ENCODE data around the gene RBPJL.
A peak's percentile ranks its signal among the peaks of the same experiment; 100 is the strongest.

The RBPJL gene

DNA sequence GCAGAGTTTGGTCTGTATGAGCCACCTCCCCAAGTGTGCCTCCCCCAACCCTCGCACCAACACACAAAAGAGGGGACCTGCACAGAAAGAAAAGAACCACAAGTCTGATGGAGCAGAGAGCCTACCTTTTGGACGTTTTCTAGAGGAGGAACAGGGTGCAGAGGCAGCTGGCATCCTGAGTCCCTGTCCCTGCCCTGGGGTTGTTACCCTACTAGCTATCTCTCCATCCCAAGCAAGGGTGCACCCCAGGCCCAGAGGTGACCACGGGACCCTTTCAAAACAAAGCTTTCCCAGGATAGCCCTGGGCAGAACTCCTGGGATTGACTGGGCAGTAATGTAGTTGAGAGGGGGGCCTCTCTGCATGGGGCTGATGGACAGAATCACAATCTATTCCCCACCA, 11.2 kb downstream of the RBPJL start:
- no peak for DNase-seq (ENCODE audit: low spot score)

DNA sequence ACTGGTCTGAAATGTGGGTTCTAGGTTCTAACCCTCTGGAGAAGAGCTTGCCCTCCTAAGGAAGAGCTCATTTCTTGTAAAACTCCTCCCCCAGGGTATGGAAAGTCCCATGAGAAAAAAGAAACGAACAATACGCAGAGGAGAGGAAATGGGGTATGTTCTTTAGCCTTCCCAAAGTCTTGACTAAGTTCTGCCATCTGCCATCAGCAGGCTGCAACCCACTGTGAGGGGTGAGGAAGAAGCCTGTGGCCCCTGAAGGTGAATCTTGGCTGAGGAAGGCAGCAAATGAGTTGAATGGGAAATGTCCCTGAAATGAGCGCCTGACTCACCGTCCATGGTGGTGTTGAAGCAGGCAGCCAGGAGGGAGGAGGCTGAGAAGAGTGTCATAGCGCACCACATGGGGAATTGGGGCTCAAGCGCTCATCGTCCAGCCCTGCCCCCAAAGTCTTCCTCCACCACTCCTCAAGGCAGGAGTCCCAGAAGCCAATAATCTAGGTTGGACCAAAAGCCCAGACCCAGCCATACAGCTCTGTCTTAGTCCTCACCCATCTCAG, 11.8 kb downstream of the RBPJL start:
- no peak for DNase-seq (ENCODE audit: low spot score)

DNA sequence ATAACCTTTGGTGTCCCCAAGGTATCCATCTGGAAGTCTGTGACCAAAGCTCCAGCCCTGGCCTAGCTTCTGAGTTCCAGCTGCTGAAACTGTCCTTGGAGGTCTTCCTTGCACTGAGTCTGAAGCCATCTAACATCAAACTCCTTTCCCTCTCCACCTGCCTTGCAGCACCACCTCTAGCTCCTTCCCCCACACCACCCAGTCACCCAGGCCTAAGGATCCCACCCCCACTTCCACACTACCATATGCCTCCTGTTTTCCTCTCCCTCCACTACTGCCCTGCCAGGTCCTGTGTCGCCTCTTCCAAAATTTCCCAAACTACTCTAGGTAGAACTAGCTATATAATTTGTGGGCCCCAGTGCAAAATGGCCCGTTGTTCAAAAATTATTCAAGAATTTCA, 12.3 kb downstream of the RBPJL start:
- no peak for DNase-seq (ENCODE audit: low spot score)

DNA sequence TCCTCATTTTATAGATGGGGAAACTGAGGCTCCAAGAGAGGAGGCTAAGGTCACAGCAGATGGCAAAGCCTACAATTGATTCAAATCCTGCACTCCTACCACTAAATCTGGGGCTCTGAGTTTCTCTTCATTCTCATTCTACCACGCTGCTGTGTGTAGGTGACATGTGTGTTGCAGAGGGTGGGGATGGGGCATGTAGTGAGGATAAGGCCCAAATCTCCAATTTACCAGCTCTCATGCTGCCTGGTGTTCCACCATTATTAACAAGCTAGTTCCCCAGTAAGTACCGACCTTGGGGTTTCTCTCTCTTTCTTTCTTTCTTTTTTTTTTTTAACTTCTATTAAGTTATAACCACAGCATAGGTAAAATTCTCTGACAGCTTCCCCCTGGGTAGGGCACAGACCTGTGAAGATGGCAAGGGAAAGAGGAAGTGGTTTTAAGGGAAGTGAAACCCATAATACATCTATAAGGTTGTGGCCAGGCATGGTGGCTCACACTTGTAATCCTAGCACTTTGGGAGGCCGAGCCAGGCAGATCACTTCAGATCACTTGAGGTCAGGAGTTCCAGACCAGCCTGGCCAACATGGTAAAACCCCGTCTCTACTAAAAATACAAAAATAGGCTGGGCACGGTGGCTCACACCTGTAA, 14.4 kb downstream of the RBPJL start:
- DNase-seq (ENCODE audit: low spot score): peak; percentile 54

DNA sequence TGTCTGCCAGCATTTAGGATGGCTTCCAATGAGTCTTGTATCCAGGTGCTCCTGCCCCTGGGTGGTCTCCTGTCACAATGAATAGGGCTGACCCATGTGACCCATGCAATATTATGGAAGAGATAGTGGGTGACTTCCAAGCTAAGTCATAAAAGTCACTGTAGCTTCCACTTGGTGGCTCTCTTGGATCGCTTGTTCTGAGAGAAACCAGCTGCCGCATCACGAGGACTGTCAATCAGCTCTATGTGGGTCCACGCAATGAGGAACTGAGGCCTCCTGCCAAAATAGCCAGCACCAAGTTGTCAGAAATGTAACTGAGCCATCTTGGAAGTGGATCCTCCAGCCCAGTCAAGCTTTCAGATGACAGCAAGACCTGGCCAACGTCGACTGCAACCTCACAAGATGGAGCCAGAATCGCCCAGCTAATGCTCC, 16.3 kb downstream of the RBPJL start:
- DNase-seq (ENCODE audit: low spot score): no peak

DNA sequence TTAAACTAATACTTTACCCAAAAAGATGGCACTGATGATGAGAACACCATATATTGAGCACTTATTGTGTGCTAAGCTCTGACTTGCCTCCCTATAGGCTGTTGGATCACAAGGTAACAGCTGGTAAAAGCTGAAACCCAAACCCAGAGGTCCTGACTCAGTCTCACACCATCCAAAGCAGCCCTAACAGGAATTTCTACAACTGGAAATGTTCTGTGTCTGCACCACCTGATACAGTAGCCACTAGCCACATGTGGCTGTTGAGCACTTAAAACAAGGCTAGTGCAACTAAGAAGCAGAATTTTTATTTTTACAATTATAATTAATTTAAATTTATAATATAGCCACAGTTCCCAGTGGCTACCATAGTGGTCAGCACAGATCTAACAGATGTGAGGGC, 17.1 kb downstream of the RBPJL start:
- DNase-seq (ENCODE audit: low spot score): no peak

DNA sequence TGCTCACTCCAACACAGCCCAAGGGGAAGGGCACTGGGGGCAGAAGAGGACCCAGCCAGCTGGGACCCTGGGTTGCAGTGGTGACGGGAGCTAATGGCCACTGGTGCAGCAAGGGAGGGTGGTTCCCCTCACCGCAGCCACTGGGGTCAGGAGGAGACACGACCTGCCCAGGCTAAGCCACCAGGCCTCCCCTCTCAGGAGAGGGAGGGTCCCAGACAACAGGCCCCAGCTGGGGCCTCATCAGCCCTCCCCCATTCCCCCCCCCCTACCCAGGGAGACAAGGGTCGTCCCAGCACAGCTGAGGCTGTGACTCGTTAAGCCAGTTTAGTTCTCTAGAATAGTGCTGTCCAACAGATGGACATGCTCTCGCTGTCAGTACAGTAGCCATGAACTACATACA, 18.7 kb downstream of the RBPJL start:
- DNase-seq (ENCODE audit: low spot score): no peak

DNA sequence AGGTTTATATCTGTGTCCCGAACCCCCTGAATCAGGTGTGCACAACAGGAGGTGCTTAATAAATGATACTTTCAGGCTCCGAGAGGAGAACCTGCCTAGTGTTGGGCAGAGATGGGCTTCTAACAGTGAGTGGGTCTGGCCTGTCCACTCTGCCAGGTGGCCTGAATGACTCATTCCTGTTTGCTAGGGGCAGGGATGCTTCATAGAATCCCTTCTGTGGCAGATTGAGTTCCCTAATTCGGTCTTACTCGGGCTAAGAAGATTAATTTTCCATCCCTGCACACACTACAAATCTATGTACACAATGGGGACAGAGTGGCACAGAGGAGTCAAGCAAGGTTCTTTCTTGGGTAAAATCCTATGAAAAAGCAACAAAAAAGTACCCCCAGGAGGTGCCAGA, 21.8 kb downstream of the RBPJL start:
- no peak for DNase-seq (ENCODE audit: low spot score)

DNA sequence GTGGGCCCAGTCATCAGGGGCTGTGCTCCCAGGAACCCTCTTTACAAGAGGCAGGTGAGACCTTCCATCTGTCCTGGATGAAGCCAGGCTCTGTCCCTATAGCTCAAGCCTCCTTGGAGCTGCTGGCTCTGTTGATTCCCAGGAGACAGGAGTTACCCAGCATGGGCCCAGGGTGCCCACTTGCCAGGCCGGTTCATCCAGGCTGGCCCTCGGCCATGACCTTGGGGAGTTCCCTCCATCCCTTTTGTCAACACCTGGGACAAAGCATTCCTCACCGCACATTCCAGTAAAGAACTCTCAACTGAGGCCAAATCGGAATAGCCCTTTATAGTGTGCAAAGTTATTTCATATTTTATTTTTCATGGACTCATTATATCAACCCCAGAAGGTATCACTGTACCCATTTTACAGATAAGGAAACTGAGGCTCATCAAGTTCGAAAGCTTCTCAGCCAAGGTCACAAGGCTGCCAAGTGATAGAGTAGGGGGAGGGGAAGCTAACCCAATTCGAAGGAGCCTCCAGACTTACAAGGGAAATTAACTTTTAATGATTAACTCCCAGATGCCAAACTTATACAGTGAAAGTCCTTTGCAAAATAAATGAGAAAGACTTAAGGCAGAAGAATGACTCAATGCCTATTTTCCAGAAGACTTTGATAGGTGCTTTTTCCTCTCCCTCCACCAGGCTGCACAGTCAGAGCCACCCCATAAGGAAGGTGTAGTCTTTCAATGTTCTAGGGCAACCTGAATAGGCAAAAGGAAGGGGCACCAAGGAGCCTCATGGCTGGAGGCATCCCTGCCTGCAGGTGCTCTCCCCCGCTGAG, 23.1 kb downstream of the RBPJL start:
- no peak for DNase-seq (ENCODE audit: low spot score)

DNA sequence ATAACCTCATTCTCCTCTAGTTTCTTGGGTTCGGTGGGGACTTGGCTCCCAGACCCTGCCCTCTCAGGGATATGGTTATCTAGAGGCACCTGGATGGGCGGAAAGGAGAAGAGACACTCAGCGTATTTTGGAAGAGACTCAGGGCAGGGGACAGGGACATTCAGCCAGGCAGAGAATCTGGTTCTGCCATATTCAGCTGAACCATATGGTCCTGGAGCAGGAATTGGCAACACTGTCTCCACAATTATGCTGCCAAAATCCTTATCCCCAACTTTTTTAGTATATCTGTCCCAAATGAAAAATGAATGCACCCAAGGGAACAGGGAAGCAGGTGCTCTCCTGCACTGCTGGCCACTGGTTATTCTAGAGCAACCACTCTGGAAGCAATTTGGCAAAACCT, 23.8 kb downstream of the RBPJL start:
- DNase-seq (ENCODE audit: low spot score): no peak

DNA sequence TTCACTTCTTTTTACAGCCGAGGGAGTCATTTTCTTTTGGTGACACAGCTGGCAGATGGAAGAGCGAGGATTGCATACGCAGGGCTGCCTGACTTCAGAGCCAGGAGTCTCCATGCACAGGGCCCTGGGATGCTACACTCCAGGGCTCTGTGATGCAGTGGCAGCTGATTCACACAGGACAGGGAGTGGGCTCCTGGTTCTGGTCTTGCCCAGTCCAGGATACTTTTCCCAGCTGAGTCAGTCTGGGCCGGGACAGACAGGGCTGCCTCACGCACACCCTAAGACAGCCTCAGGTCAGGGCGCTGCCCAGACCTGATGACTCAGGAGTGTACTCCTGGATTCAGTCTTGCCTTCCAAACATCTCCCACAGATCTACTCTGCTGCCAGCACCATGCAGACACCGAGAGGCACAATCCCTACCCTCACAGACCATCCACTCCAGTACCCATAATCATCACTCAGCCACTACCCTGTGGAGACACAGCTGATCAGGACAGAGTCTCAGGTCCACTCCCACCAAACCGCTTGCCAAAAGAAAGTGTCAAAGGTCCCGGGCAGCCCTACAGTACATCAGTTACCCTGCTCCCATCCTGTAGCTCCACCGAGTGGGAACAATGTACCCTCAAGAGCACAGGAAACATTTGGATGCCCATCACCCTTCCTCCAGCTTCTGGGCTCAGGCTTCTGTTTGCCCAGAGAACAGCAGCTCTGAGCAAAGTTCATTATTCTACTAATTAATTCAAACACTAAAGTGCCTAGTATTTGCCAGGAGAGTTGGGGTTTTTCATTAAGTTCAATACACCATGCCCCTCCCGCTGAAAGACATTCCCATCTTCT, 30.1 kb downstream of the RBPJL start:
- no peak for DNase-seq (ENCODE audit: low spot score)

DNA sequence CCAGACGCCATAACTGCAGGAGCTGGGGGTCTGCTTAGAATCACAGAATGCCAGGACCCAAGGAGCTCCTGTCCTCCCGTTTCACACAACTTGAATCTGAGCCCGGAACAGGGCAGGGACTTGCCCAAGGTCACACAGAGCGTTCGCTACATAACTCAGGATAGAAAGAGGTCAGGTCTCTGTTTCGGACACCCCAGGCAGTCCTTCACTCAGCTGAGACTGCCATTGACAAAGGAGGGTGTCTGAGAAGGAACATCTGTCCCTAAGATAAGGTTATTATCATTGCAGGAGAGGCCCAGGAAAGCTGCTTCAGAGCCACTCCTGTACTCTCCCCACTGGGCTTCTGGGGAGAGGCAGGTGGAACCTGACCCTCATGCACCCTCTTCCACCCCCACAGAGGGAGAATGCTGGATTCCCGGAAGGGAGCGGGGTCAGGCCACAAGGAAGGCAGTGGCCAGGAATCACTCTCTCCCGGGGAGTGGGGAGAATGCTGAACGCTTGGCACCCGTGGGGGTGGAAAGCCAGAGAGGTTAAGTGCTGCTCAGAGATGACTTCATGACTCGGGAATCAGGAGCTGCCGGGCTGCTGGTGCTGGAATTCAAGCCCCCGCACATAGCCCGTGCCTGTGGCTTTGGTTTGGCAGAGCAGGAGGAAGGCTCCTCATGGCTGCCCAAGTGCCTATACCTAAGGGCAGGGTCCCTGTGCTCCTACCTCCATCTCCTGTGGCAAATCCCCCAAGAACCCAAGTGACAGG, 30.9 kb downstream of the RBPJL start:
- no peak for DNase-seq (ENCODE audit: low spot score)

DNA sequence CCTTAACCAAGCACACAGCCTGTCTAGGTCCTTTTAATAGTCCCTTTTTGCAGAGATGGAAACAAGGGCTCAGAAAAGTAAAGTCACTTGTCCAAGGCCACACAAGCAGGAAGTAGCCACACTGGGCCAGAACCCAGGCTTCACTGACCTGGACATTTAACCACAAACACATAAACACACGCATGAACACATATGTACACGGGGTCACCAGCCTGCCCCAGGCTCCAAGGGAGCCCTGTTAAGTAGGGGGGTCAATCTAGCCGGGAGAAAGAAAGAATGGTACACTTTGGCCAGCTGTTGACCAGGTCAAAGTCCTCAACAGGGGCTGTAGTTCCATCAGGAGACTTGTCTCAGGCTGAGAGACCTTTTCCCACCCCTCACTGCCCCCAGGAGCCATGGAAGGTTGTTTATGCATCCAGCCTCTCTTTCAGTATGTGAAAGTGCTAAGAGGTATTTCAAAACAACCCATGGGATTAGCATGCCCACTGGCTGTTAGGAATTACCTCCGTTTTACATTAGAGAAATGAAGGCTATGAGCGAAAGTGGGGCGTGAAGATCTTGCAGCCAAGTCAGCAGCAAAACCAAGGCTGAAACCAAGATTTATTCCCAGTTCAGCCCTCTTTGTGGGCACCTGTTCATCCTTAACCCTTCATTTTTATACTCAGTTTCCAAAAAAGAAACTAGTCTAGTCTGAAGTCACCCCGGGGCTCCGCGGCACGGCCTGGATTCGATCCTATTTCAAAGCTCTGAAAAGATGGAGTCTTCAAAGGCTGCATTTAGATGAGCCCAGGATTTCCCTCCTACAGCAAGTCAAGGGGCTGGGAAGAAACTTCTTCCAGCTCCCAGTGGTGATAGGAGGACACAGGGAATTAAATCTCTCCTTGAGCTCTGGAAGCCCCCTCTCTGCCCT, 31.7 kb downstream of the RBPJL start:
- DNase-seq (ENCODE audit: low spot score): no peak

DNA sequence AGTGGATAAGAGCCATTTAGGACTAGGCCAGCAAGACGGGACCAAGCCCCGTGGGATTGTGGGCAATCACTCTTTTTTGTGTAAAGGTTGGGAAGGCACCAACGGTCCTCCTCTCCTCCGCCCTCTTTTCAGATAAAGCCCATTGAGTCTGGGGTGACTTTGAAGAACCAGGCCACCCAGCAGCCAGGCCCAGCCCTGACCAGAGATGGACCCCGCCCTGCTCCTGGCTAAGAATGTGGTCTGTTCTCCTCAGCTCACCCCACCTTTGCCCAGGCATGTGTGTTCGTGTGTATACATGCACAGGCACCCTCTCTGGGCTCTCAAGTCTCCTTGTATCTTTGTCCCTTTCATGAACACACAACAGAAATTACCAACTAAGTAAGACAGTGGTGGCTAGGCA, 32.4 kb downstream of the RBPJL start:
- DNase-seq (ENCODE audit: low spot score): no peak

DNA sequence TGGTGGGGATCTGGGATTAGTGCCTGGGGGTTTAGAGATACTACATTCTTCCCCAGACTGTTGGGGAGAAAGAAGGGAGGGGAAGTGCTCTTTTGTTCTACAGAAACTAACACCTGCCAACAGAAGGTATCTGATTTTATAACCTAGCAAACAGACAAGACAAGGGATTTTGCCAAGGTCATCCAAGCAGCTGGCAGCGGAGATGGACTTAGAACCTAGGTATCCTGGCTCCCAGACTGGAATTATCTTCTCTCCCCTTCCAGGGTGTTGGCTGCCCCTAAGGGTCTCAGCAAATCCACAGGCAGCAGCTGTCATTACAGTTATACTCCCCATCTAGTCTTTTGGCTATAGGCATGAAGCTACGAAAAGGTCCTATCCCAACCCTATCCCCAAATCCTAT, 33.2 kb downstream of the RBPJL start:
- no peak for DNase-seq (ENCODE audit: low spot score)

DNA sequence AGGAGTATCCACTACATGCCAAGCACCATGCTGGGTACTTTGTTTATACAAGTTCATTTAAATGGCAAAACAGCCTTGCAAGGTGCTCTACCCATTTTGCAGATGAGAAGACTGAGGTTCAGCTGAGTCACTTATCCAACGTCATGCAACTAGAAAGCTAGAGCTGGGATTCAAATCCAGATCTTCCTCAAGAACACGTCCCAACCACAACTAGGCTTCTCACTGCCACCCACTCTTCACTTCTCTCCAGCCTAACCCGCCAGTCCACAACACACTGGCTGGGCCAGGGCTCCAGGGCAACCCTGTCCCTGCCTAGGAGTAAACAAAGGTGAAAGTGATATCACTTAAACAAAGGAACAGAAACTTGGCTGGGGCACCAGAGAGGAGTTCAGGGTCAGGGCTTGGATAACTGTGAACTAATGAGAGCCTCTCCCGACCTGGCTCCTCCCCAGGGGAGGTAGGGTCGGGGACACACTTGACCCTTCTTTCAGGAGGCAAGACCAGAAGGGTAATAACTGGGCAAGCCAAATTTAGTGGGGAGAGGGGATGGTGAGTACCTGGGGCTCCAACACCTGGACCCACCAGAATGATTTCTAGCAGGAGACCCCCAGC, 33.7 kb downstream of the RBPJL start:
- DNase-seq (ENCODE audit: low spot score): no peak

DNA sequence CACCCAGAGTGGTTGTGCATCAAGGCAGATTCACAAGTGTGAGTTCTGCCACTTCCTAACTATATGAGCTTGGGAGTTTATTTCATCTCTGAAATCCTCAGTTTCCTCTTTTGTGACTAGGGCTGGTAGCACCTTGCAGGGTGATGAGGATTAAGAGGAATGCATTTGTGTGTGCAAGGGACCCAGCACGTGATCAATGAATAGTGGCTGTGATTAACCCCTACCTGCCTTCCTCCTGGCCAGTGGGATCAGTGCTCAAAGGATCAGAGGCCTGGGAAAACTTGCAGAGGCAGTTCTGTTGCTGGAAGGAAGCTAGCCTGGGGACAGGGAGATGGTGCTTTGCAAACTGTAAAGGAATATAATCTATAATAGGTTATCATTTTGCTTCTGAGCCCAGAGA, 34.3 kb downstream of the RBPJL start:
- no peak for DNase-seq (ENCODE audit: low spot score)

DNA sequence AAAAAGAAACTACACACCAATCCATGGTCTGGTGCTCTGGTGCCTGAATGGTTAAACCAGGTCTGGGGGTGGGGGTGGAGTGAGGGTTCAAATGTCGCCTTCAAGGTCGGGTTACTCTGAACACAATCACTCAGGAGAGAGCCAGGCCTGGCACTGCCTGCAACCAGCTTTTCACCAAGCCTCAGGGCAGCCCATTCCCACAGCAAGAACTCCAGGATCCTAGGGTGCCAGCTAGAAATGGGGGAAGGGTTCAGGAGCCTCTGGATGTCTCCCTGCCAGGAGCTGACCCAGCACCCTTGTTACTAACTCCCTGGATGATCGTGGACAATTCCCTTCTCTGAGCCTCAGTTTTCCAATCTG, 34.9 kb downstream of the RBPJL start:
- DNase-seq (ENCODE audit: low spot score): no peak

DNA sequence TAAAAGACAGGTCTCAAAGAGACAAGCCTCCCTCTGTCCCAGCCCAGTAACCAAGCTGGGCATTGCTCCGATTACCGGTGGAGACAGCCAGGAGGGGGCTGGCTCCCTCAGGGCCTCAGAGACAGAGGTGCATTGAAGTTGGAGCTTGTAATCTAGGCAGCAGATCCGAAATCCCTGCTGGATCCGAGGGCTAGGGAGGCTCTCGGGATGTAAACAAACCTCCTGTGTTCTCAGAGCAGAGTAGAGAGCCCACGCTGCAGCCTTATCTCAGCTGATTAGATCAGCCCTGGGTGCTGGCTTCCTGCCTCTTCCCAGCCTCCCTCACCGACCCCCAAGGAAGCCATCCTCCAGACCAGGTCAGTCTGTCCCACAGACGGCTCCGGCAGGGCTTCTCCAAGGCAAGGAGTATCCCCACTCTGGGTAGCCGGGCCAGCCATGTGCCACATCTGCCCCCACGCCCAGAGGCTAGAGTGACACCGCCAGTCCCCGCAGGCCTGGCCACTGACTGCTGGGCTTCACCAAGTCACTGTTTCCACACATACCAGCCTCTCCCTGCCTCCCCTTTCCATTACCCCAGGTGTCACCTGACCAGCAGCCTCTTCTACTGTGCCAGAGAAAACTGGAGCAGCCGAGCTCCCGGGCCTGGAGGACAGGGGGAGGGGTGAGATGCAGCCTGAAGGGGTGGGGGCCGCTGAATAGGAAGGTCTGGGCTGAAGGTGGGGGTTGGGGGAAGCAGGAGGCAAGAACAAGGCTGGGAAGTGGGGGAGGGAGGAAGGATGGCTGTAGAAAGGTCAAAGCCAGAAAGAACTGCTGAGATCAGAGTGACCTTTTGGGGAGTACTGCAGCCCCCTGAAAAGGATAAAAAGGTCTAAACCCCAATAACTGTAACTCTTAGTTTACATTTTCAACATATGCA, 35.6 kb downstream of the RBPJL start:
- no peak for DNase-seq (ENCODE audit: low spot score)

All from activated CD4-positive, alpha-beta T cell treated with anti-CD3 and anti-CD28 coated beads, Interleukin-2, Interleukin-4, amounts not matched to agents 100 ng/mL and 50 ng/mL, durations not matched to agents 16 hours and 8 hours (primary cell).